Endothelial cell of umbilical vein (primary cell): ENCODE measurements around the gene MAP2K5. TPM values are rescaled to one million over a fixed set of nuclear protein-coding genes. Genes with fewer than 3 reads are reported as not detected.

Experiments used
- BruUV-seq: library from RNA; stranded (reverse); fragments of 400-500 nt; replicated peaks from 2 replicates; lab custom pipeline; 2021; lab: Mats Ljungman, UMichigan
- CTCF ChIA-PET: fragments of 300-600, 350-600 bp; sonication (Branson Sonifier 250); formaldehyde crosslinking; loops from one replicate; lab custom pipeline; 2021; ENCODE audit warnings: antibody characterized with exemption, inconsistent platforms; lab: Charles Lee
- POLR2A ChIA-PET: fragments of 300-600, 350-600 bp; sonication (Branson Sonifier 250); formaldehyde crosslinking; loops from one replicate; lab custom pipeline; 2021; ENCODE audit warnings: antibody characterized with exemption, inconsistent platforms; lab: Charles Lee
- DNase-seq: peaks from one replicate; pipeline ENCODE4 v3.0.0-alpha.2; 2011; ENCODE audit warnings: low read depth, low spot score
- FAIRE-seq: peaks from 2 replicates; lab custom pipeline; 2011; peaks lifted over from hg19 to GRCh38; lab: Jason Lieb, UNC
- H2AFZ ChIP-seq: 2 replicates; pipeline ENCODE4 v1.6.0; 2012; ENCODE audit warnings: low read depth, low read length, control low read depth, inconsistent platforms
- H3K27ac ChIP-seq: 2 replicates; pipeline ENCODE4 v1.5.1; 2011; ENCODE audit warnings: low read depth, mild to moderate bottlenecking, control low read depth, low read length, moderate library complexity; ENCODE audit not compliant: insufficient read depth
- H3K27me3 ChIP-seq, 2 experiments: 2 replicates each; pipeline versions ENCODE4 v1.6.0 to v1.6.1; 2011; ENCODE audit warnings: low read length in 2 of 2, mixed read lengths in 1 of 2; ENCODE audit not compliant: control insufficient read depth in 2 of 2, insufficient read depth in 2 of 2
- H3K36me3 ChIP-seq, 2 experiments: 2 replicates in 1 of 2; 3 replicates in 1 of 2; pipeline ENCODE4 v1.5.1; 2011; ENCODE audit warnings: low read length in 2 of 2, mild to moderate bottlenecking in 1 of 2, moderate library complexity in 1 of 2; ENCODE audit not compliant: control insufficient read depth in 2 of 2, insufficient read depth in 2 of 2; ENCODE audit errors: extremely low read depth in 1 of 2
- H3K4me1 ChIP-seq: 3 replicates; pipeline ENCODE4 v1.5.1; 2011; ENCODE audit warnings: mild to moderate bottlenecking, low read length; ENCODE audit not compliant: control insufficient read depth, insufficient read depth; ENCODE audit errors: extremely low read depth
- H3K4me2 ChIP-seq: 2 replicates; pipeline ENCODE4 v1.6.1; 2011; ENCODE audit warnings: low read length, control low read depth, mixed read lengths; ENCODE audit not compliant: insufficient read depth
- H3K4me3 ChIP-seq, 3 experiments: fragments of 200-600 bp in 1 of 3; sonication (generic), shearing (Covaris generic) in 1 of 3; replicated peaks in 1 of 3; 2 replicates each; pipeline ENCODE4 v1.5.1; 2011 to 2016; ENCODE audit warnings: control low read depth in 3 of 3, low read length in 3 of 3, mild to moderate bottlenecking in 2 of 3, inconsistent platforms in 1 of 3, low read depth in 1 of 3, moderate library complexity in 1 of 3; ENCODE audit not compliant: insufficient read depth in 1 of 3
- H3K79me2 ChIP-seq: 2 replicates; pipeline ENCODE4 v1.6.0; 2012; ENCODE audit warnings: low read length, inconsistent platforms; ENCODE audit not compliant: control insufficient read depth, insufficient read depth
- H3K9ac ChIP-seq: replicated peaks from 2 replicates; pipeline ENCODE3; 2011; ENCODE audit warnings: low read length, control low read depth; ENCODE audit not compliant: insufficient read depth; ENCODE audit errors: extremely low read depth
- H3K9me1 ChIP-seq: replicated peaks from 3 replicates; pipeline ENCODE4 v1.6.0; 2011; ENCODE audit warnings: mild to moderate bottlenecking, low read length; ENCODE audit not compliant: control insufficient read depth, insufficient read depth; ENCODE audit errors: extremely low read depth
- H3K9me3 ChIP-seq: replicated peaks from 2 replicates; pipeline ENCODE4 v1.5.1; 2012; ENCODE audit warnings: low read length, inconsistent platforms; ENCODE audit not compliant: control insufficient read depth, insufficient read depth
- H4K20me1 ChIP-seq: replicated peaks from 2 replicates; pipeline ENCODE3; 2011; ENCODE audit warnings: mild to moderate bottlenecking, low read length; ENCODE audit not compliant: control insufficient read depth, insufficient read depth; ENCODE audit errors: extremely low read depth
- EZH2 ChIP-seq: IDR thresholded peaks from 2 replicates; pipeline ENCODE4 v1.6.1; 2012; ENCODE audit warnings: borderline replicate concordance, low read depth, mild to moderate bottlenecking, moderate library complexity, low read length, inconsistent platforms; ENCODE audit not compliant: severe bottlenecking
- FOS ChIP-seq: IDR thresholded peaks from 2 replicates; pipeline ENCODE4 v1.6.1; 2011; ENCODE audit warnings: mild to moderate bottlenecking, low read length, moderate library complexity, borderline replicate concordance; ENCODE audit not compliant: insufficient read depth
- GATA2 ChIP-seq: IDR thresholded peaks from 2 replicates; pipeline ENCODE4 v1.7.0; 2011; ENCODE audit warnings: low read depth, mild to moderate bottlenecking, moderate library complexity, mixed read lengths, low read length; ENCODE audit not compliant: insufficient read length, insufficient read depth
- JUN ChIP-seq: IDR thresholded peaks from 2 replicates; pipeline ENCODE4 v1.6.1; 2011; ENCODE audit warnings: borderline replicate concordance, low read depth; ENCODE audit not compliant: insufficient read length, insufficient read depth
- MYC ChIP-seq: IDR thresholded peaks from one replicate; pipeline ENCODE4 v1.6.1; 2011; ENCODE audit warnings: mild to moderate bottlenecking, low read depth, low read length
- POLR2A ChIP-seq: IDR thresholded peaks from 2 replicates; pipeline ENCODE4 v1.6.1; 2012; ENCODE audit warnings: low read depth, mild to moderate bottlenecking, control low read depth, low read length
- POLR2AphosphoS5 ChIP-seq: IDR thresholded peaks from 2 replicates; pipeline ENCODE4 v1.6.1; 2012; ENCODE audit warnings: low read depth, mild to moderate bottlenecking, control low read depth, low read length, moderate library complexity; ENCODE audit not compliant: insufficient read depth
- dilution Hi-C: fragments of 300-500 bp; cut with MboI; formaldehyde crosslinking; loops from one replicate; pipeline ENCODE4 v1.15.0; 2019; ENCODE audit warnings: low sequenced_read_pairs; ENCODE audit not compliant: extremely low pct_ligation_motif_present
- intact Hi-C: fragments of 100-400 bp; cut with micrococcal nuclease; formaldehyde crosslinking; loops from one replicate; pipeline ENCODE4 v1.10.0; 2022
- polyA plus RNA-seq, 4 experiments: library from polyadenylated mRNA; depleted of rRNA in 3 of 4; stranded (reverse) in 3 of 4; unstranded in 1 of 4; fragments of >200 nt; gene quantifications; 2 replicates each; pipeline versions ENCODE4 v1.2.1 to v1.2.3, GENCODE V29; 2011 to 2012; ENCODE audit warnings: missing spikeins in 1 of 4
- total RNA-seq: library from RNA; stranded (reverse); gene quantifications from 2 replicates; pipeline ENCODE4 v1.2.3, GENCODE V29; 2021
- TF ChIP-seq, protein P1 (sequence below), 2 donors: IDR thresholded peaks; 1 replicate in 1 of 2; 2 replicates in 1 of 2; pipeline ENCODE4 v1.5.1; 2011; ENCODE audit warnings: low read length in 2 of 2, mild to moderate bottlenecking in 2 of 2, moderate library complexity in 2 of 2, control low read depth in 1 of 2, inconsistent platforms in 1 of 2, low read depth in 1 of 2; ENCODE audit not compliant: insufficient read depth in 1 of 2; ENCODE audit errors: extremely low read depth in 1 of 2
- TF ChIP-seq, protein P2 (sequence below): IDR thresholded peaks from 2 replicates; pipeline ENCODE4 v1.6.1; 2011; ENCODE audit not compliant: insufficient read depth, insufficient read length

Gene MAP2K5
- total and polyA plus RNA-seq, 2 donors (not counting 3 experiments of a cell fraction or from before 2014, with no cell fraction given), result 4.9 to 24.7 TPM

DNA sequence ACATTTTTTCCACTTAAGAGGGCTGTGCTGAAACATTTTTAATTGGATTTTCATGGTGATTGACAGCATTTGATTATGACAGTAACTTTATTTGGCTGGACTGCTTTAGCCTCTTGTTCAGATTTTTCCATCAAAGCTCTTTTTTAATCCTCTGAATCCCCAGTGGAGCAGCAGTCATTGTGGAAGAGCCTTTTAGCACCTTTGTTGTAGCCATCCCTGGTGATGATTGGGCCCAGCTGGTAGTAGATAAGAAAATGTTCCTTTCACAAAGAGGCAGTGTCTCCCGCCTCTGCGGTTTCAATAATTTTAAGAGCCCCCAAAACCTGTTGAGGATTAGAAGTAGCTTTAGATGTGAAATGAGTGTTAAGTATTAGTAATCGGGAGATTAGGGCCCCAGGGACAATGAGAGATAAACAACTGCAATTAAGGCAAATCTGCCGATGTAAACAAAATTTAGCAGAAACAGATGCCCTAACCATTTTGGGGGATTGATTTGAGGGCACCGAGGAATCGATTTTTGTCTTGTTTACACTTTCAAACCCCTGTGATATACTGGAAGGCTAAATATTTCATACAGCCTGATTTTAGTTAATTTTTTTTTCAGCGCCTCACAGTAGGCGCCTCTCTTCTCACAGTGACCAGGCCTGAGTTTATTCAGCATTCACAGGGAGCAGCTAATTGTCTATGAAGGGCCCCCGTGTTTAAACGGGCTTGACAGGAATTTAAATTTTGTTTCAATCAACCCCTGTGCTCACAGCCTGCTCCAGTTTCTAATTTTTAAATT, 239.6 kb downstream of the MAP2K5 start:
- no peak overlapping the region for H3K4me3 ChIP-seq
- dilution Hi-C loops, result no loop called here
- no peak overlapping the region for H2AFZ ChIP-seq
- DNase-seq (no peak), FAIRE-seq (no peak)
- intact Hi-C loops, result no loop called here
- H4K20me1 ChIP-seq, result no peaks in the 10 kb centered on the region
- no peaks in the 10 kb centered on the region for H3K9me1 ChIP-seq
- no peaks in the 10 kb centered on the region for H3K9me3 ChIP-seq
- TF ChIP-seq POLR2AphosphoS5 (no peak), MYC (no peak)
- TF ChIP-seq, protein P1, sequence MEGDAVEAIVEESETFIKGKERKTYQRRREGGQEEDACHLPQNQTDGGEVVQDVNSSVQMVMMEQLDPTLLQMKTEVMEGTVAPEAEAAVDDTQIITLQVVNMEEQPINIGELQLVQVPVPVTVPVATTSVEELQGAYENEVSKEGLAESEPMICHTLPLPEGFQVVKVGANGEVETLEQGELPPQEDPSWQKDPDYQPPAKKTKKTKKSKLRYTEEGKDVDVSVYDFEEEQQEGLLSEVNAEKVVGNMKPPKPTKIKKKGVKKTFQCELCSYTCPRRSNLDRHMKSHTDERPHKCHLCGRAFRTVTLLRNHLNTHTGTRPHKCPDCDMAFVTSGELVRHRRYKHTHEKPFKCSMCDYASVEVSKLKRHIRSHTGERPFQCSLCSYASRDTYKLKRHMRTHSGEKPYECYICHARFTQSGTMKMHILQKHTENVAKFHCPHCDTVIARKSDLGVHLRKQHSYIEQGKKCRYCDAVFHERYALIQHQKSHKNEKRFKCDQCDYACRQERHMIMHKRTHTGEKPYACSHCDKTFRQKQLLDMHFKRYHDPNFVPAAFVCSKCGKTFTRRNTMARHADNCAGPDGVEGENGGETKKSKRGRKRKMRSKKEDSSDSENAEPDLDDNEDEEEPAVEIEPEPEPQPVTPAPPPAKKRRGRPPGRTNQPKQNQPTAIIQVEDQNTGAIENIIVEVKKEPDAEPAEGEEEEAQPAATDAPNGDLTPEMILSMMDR (IDR thresholded peaks at IDR 0.05; ENCODE audit: extremely low read depth in 1 of 2, insufficient read depth in 1 of 2, low read depth in 1 of 2, low read length in 2 of 2), result no peak
- no TSS peak for BruUV-seq
- H3K79me2 ChIP-seq, result no peaks in the 10 kb centered on the region
- CTCF ChIA-PET, result interaction anchor here (1.2 kb wide), 1 partner anchor 13 kb away, joined by 3 read pairs; no protein-coding TSS in a partner anchor
- no peak overlapping the region for H3K27ac ChIP-seq
- peaks cover 0 to 5% of the 10 kb centered on the region in 2 experiments for H3K36me3 ChIP-seq
- POLR2A ChIA-PET, result interaction anchor here (0.6 kb wide), 1 partner anchor 88 kb away, joined by 4 read pairs; no protein-coding TSS in a partner anchor
- H3K4me1 ChIP-seq, result no peaks in the 10 kb centered on the region
- no peak overlapping the region for H3K4me2 ChIP-seq
- no peaks in the 10 kb centered on the region for H3K27me3 ChIP-seq
- no peak overlapping the region for H3K9ac ChIP-seq

DNA sequence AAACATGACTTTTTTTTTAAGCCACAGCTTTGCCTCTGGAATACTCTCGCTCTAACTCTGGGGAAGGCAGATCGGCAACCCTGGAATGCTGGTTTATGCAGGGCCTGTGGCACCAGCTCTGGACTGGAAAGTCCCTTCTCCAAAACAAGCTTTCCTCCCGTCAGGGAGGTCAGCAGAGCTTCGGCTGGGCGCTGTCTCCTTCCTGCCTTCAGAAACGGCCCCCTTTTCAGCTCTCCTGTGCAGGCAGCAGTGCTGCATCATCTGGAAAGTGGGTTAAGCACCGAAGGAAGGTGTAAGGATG, 240.1 kb downstream of the MAP2K5 start:
- Histone ChIP-seq H3K36me3 (peaks cover 0 to 5% of the 10 kb centered on the region in 2 experiments), H2AFZ (no peak overlapping the region), H3K4me1 (no peaks in the 10 kb centered on the region), H3K4me3 (no peak overlapping the region), H3K9me1 (no peaks in the 10 kb centered on the region), H3K4me2 (no peak overlapping the region), H3K27me3 (no peaks in the 10 kb centered on the region), H3K9ac (no peak overlapping the region), H3K9me3 (no peaks in the 10 kb centered on the region), H3K27ac (no peak overlapping the region), H3K79me2 (no peaks in the 10 kb centered on the region), H4K20me1 (no peaks in the 10 kb centered on the region)
- DNase-seq (no peak), FAIRE-seq (no peak)
- dilution Hi-C loops (no loop called here), intact Hi-C loops (no loop called here)
- BruUV-seq, result no TSS peak
- ChIA-PET CTCF (interaction anchor here (1.2 kb wide), 1 partner anchor 12 kb away, joined by 3 read pairs; no protein-coding TSS in a partner anchor), POLR2A (no interaction called here)
- no peak for TF ChIP-seq GATA2
- no peak for TF ChIP-seq POLR2A
- TF ChIP-seq MYC, result no peak
- TF ChIP-seq, protein P1 (IDR thresholded peaks at IDR 0.05; ENCODE audit: extremely low read depth in 1 of 2, insufficient read depth in 1 of 2, low read depth in 1 of 2, low read length in 2 of 2), result no peak
- no peak for TF ChIP-seq POLR2AphosphoS5
- TF ChIP-seq EZH2, result no peak
- no peak for TF ChIP-seq FOS
- TF ChIP-seq JUN, result no peak
- TF ChIP-seq, protein P2, sequence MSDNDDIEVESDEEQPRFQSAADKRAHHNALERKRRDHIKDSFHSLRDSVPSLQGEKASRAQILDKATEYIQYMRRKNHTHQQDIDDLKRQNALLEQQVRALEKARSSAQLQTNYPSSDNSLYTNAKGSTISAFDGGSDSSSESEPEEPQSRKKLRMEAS, result no peak
